OCI-LY3 (cell line): Measurements from ENCODE around the gene USP53.

Experiments
- H2AFZ ChIP-seq: fragments of 200-600, 300-600 bp; shearing (Covaris generic); 2 replicates; pipeline ENCODE4 v1.6.0; 2014; ENCODE audit warnings: antibody characterized with exemption, low read depth, low read length
- H3K27ac ChIP-seq: fragments of 200-600, 300-600 bp; sonication (generic); 2 replicates; pipeline ENCODE4 v1.5.1; 2014; ENCODE audit warnings: mild to moderate bottlenecking, low read length, moderate library complexity, mixed read lengths
- H3K27me3 ChIP-seq: fragments of 200-600, 300-600 bp; sonication (generic); 2 replicates; pipeline ENCODE4 v1.6.1; 2014; ENCODE audit warnings: low read depth, low read length, mixed read lengths
- H3K36me3 ChIP-seq: fragments of 200-600, 300-600 bp; sonication (generic); replicated peaks from 2 replicates; pipeline ENCODE3; 2014; ENCODE audit warnings: low read depth, low read length, mixed read lengths
- H3K4me1 ChIP-seq: fragments of 300-600, 200-600 bp; sonication (generic); 2 replicates; pipeline ENCODE4 v1.6.1; 2014; ENCODE audit warnings: low read length, mixed read lengths
- H3K4me2 ChIP-seq: fragments of 200-600, 300-600 bp; sonication (generic); 2 replicates; pipeline ENCODE4 v1.6.1; 2014; ENCODE audit warnings: low read length, mixed read lengths
- H3K4me3 ChIP-seq: fragments of 300-600, 200-600 bp; sonication (generic); 2 replicates; pipeline ENCODE4 v1.5.1; 2014; ENCODE audit warnings: antibody characterized with exemption, mild to moderate bottlenecking, low read length, moderate library complexity
- H3K79me2 ChIP-seq: fragments of 300-600, 200-600 bp; shearing (Covaris generic); 2 replicates; pipeline ENCODE4 v1.6.1; 2014; ENCODE audit warnings: mild to moderate bottlenecking, low read length, mixed read lengths
- H3K9ac ChIP-seq: fragments of 300-600, 200-600 bp; shearing (Covaris generic); 2 replicates; pipeline ENCODE4 v1.6.0; 2014; ENCODE audit warnings: mild to moderate bottlenecking, low read length, moderate library complexity
- H3K9me3 ChIP-seq: fragments of 200-600, 300-600 bp; shearing (Covaris generic); 2 replicates; pipeline ENCODE4 v1.6.1; 2014; ENCODE audit warnings: low read length, mixed read lengths; ENCODE audit not compliant: insufficient read depth
- H4K20me1 ChIP-seq: fragments of 200-600, 300-600 bp; sonication (generic); 2 replicates; pipeline ENCODE4 v1.6.1; 2016; ENCODE audit warnings: low read length, mixed read lengths; ENCODE audit not compliant: insufficient read depth
- EZH2phosphoT487 ChIP-seq: fragments of 200-600 bp; shearing (Covaris generic); IDR thresholded peaks from 2 replicates; pipeline ENCODE4 v1.6.1; 2018; ENCODE audit warnings: antibody characterized with exemption, mixed run types, low read depth
- TF ChIP-seq, protein P1 (sequence below): fragments of 200-600, 300-600 bp; sonication (generic); IDR thresholded peaks from 2 replicates; pipeline ENCODE4 v1.5.1; 2014; ENCODE audit warnings: antibody characterized with exemption, low read length, low read depth

Gene USP53

DNA sequence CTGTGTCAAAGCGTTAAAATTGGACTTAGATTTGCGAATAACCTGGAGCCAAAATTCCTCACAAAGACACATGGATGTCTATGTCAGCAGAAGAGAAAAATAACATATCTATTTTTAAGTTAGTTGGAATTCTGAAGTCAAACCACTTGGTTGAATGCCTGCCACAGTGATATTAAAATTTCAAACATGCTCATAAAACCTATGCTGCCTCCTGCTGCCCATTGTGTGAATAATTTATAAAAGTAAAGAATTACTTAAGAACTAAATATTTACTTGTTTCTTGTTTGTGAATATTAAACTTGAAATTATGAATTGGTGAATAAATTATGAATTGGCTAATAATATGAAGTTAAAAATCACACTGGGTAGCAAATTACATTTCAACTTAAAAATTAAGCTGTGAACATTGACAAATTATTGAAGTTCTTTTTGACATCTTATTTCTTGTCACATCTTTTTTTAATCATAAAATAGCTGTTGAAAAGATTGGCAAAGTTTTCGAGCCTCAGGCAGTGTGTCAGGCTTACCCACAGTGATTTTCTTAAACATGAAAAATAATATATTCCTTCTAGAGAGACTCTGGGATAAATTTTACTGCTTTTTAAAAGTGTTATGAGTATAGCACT lies 74.0 kb downstream of the USP53 start:
- Histone ChIP-seq H3K36me3 (no peaks in the 10 kb centered on the region), H3K9ac (no peak overlapping the region), H4K20me1 (no peaks in the 10 kb centered on the region), H3K27me3 (no peaks in the 10 kb centered on the region), H3K27ac (no peak overlapping the region), H3K4me1 (peaks cover 4% of the 10 kb centered on the region; the same call in 1 of the 2 replicates), H3K4me3 (no peak overlapping the region), H2AFZ (no peak overlapping the region), H3K4me2 (no peak overlapping the region), H3K79me2 (no peaks in the 10 kb centered on the region), H3K9me3 (no peaks in the 10 kb centered on the region)
- no peak for TF ChIP-seq EZH2phosphoT487
- TF ChIP-seq, protein P1, sequence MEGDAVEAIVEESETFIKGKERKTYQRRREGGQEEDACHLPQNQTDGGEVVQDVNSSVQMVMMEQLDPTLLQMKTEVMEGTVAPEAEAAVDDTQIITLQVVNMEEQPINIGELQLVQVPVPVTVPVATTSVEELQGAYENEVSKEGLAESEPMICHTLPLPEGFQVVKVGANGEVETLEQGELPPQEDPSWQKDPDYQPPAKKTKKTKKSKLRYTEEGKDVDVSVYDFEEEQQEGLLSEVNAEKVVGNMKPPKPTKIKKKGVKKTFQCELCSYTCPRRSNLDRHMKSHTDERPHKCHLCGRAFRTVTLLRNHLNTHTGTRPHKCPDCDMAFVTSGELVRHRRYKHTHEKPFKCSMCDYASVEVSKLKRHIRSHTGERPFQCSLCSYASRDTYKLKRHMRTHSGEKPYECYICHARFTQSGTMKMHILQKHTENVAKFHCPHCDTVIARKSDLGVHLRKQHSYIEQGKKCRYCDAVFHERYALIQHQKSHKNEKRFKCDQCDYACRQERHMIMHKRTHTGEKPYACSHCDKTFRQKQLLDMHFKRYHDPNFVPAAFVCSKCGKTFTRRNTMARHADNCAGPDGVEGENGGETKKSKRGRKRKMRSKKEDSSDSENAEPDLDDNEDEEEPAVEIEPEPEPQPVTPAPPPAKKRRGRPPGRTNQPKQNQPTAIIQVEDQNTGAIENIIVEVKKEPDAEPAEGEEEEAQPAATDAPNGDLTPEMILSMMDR = peak; percentile 66

DNA sequence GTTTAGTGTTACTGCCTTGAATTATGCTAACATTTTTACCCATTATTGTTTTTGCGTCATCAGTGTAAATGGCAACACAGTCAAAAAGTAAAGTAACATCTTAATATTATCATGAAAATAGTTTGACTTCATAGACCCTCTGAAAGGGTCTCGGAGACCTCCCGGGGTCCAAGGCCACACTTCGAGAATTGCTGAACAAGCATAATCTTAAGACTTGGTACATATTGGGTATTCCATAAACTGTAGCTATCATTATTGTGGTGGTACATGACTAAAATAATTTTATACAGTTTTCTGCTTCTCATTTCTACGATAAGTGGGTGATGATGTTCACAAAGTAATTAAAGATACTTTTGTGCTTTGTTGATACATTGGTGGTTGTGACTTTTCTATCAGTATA lies 76.8 kb downstream of the USP53 start:
- H3K36me3 ChIP-seq = no peaks in the 10 kb centered on the region
- H3K9me3 ChIP-seq = no peaks in the 10 kb centered on the region
- H2AFZ ChIP-seq = no peak overlapping the region
- H3K27ac ChIP-seq = no peak overlapping the region
- no peak overlapping the region for H3K4me3 ChIP-seq
- no peak overlapping the region for H3K4me2 ChIP-seq
- no peak for TF ChIP-seq EZH2phosphoT487
- TF ChIP-seq, protein P1 = no peak
- no peaks in the 10 kb centered on the region for H3K79me2 ChIP-seq
- H3K9ac ChIP-seq = no peak overlapping the region
- peaks cover 4% of the 10 kb centered on the region; the same call in 1 of the 2 replicates for H3K4me1 ChIP-seq
- no peaks in the 10 kb centered on the region for H3K27me3 ChIP-seq
- no peaks in the 10 kb centered on the region for H4K20me1 ChIP-seq

DNA sequence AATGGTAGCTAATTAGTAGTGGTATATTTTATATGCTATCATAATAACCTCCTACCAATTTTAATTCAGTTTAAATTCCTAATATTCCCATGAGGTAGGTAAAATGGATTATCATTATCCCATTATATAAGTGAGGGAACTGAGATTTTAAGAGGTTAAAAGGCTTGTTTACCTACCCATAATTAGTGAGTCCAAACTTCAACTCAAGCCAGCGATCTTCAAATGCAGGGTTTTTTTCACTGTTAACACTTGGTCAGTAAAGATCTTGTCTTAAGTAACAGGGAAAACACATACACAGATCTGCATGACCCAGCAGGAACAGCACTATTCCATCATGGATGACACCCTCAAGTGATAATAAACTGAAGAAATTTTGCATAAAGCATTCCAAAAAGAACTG lies 78.1 kb downstream of the USP53 start:
- Histone ChIP-seq H3K4me1 (no peaks in the 10 kb centered on the region), H2AFZ (no peak overlapping the region), H3K79me2 (no peaks in the 10 kb centered on the region), H3K27ac (no peak overlapping the region), H3K9me3 (no peaks in the 10 kb centered on the region), H4K20me1 (no peaks in the 10 kb centered on the region), H3K36me3 (no peaks in the 10 kb centered on the region), H3K27me3 (no peaks in the 10 kb centered on the region), H3K4me3 (no peak overlapping the region), H3K4me2 (no peak overlapping the region), H3K9ac (no peak overlapping the region)
- TF ChIP-seq, protein P1 = no peak
- TF ChIP-seq EZH2phosphoT487 = no peak

- TF ChIP-seq, protein P1 = no peak
- no peak for TF ChIP-seq EZH2phosphoT487
- Histone ChIP-seq H4K20me1 (no peaks in the 10 kb centered on the region; the same call in 1 of the 2 replicates), H3K4me3 (no peak overlapping the region)
Observed at GRCh38 chr4:119296356-119296755, 83.8 kb downstream of the USP53 start.

More at GRCh38 chr4:119296356-119296755, 83.8 kb downstream of the USP53 start:
- no peak overlapping the region for H3K4me2 ChIP-seq
- H3K27me3 ChIP-seq = no peaks in the 10 kb centered on the region
- peaks cover 26% of the 10 kb centered on the region for H3K79me2 ChIP-seq
- peaks cover 16% of the 10 kb centered on the region for H3K4me1 ChIP-seq
- no peak overlapping the region for H3K27ac ChIP-seq
- H3K9me3 ChIP-seq = no peaks in the 10 kb centered on the region
- no peak overlapping the region for H3K9ac ChIP-seq
- no peak overlapping the region for H2AFZ ChIP-seq
- H3K36me3 ChIP-seq = peaks cover 34% of the 10 kb centered on the region
